ENCODE data around the gene KLHL29. TPM values are rescaled to one million over a fixed set of nuclear protein-coding genes. Genes with fewer than 3 reads are reported as not detected.
A peak's percentile ranks its signal among the peaks of the same experiment; 100 is the strongest.

The KLHL29 gene
- total RNA-seq, 6 experiments from 2014 or later: 1.2 to 10.2 (median 6.4) TPM

DNA sequence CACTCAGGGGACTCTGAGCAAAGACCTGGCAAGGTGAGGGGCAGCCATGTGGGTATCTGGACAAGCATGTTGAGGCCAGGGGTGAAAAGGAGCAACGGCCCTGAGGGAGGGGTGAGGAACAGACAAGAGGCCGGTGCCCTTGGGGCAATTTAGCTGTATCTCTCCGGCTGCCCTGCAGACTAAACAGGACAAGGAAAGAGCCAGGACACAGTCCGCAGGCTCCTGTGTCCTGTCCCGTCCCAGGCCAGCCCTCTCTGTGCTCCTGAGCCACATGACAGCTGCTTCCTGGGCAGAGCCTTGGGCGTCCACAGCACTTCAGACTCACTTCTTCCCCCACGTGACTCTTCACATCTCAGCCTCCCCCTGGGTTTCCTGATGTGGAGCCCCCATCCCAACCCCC, 206.1 kb downstream of the KLHL29 start:
- H3K27me3 ChIP-seq: no peaks in the 10 kb centered on the region
- no peaks in the 10 kb centered on the region for H3K4me1 ChIP-seq
- H3K9me3 ChIP-seq: no peaks in the 10 kb centered on the region
- no peaks in the 10 kb centered on the region for H3K36me3 ChIP-seq
- DNase-seq (no peak), ATAC-seq (peak; percentile 27 to 44 (median 28))
- H3K4me3 ChIP-seq: no peak overlapping the region
- 31% methylated on average over 2 of the region's 7 CpGs for WGBS (ENCODE audit: insufficient coverage, low coverage, low lambda C conversion rate, missing lambda C conversion rate)
- TF ChIP-seq, protein P1, sequence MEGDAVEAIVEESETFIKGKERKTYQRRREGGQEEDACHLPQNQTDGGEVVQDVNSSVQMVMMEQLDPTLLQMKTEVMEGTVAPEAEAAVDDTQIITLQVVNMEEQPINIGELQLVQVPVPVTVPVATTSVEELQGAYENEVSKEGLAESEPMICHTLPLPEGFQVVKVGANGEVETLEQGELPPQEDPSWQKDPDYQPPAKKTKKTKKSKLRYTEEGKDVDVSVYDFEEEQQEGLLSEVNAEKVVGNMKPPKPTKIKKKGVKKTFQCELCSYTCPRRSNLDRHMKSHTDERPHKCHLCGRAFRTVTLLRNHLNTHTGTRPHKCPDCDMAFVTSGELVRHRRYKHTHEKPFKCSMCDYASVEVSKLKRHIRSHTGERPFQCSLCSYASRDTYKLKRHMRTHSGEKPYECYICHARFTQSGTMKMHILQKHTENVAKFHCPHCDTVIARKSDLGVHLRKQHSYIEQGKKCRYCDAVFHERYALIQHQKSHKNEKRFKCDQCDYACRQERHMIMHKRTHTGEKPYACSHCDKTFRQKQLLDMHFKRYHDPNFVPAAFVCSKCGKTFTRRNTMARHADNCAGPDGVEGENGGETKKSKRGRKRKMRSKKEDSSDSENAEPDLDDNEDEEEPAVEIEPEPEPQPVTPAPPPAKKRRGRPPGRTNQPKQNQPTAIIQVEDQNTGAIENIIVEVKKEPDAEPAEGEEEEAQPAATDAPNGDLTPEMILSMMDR (IDR thresholded peaks at IDR 0.05): no peak
- no peak for TF ChIP-seq POLR2A (IDR thresholded peaks at IDR 0.05)
- no peak overlapping the region for H3K27ac ChIP-seq
- intact Hi-C loops (cut with DNase I): no loop called here

- Histone ChIP-seq H3K9me3 (no peaks in the 10 kb centered on the region), H3K27me3 (no peaks in the 10 kb centered on the region), H3K4me3 (no peak overlapping the region), H3K36me3 (no peaks in the 10 kb centered on the region), H3K27ac (no peak overlapping the region), H3K4me1 (no peaks in the 10 kb centered on the region)
- no CpG with 5 or more reads among the region's 9 CpGs for WGBS (ENCODE audit: insufficient coverage, low coverage, low lambda C conversion rate, missing lambda C conversion rate)
- DNase-seq (no peak), ATAC-seq (no peak)
- intact Hi-C loops (cut with DNase I): no loop called here
- TF ChIP-seq, protein P1 (IDR thresholded peaks at IDR 0.05): no peak
- TF ChIP-seq POLR2A (IDR thresholded peaks at IDR 0.05): no peak
Measured at GRCh38 chr2:23592061-23592685, 207.2 kb downstream of the KLHL29 start.

DNA sequence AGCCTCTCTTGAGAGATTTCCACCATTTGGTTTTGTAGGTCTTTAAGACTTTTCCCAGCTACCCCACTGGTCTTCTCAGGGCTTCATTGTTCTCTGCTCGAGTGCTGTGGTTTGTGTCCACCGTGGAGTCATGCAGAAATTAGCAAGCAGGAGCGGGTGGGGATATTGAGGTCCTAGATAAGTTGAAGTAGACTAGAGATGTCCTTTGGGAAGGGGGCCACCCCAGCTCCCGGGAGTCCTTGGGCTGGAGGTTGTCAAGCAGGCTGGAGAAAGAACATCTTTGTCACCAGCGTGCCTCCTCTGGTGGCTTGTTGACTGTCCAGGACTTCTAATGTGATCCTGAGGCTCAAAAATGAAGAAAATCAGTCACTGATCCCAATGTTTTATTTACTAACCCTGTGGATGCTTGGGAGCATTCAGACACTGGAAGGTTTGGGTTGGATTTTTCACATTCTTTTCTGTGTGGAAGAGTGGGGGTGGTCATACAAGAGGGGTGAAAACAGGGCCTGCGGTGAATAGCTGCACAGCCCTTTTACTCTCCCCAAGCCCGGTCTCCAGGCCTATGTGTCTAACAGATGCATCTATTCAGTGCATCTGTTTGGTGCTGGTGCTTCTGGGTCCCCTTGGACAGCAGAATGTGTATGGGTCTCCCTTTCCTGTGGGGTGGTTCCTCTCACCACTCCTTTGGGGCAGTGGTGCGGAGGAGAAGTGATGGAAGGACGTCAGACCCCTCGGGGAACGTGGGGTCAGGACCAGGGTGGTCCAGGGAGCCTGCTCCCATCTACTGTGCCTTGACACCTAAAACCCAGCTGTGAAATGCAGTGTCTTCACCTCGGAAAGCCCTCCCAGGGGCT, 208.1 kb downstream of the KLHL29 start:
- H3K27ac ChIP-seq: no peak overlapping the region

GRCh38 chr2:23593752-23594459, 208.9 kb downstream of the KLHL29 start:
- intact Hi-C loops (cut with DNase I): no loop called here
- Histone ChIP-seq H3K4me1 (no peaks in the 10 kb centered on the region), H3K9me3 (no peaks in the 10 kb centered on the region), H3K27me3 (no peaks in the 10 kb centered on the region), H3K36me3 (no peaks in the 10 kb centered on the region), H3K4me3 (no peak overlapping the region), H3K27ac (no peak overlapping the region)
- 74% methylated on average over 6 of the region's 21 CpGs for WGBS (ENCODE audit: insufficient coverage, low coverage, low lambda C conversion rate, missing lambda C conversion rate)
- ATAC-seq (no peak), DNase-seq (no peak)
- no peak for TF ChIP-seq POLR2A (IDR thresholded peaks at IDR 0.05)
- TF ChIP-seq, protein P1 (IDR thresholded peaks at IDR 0.05): no peak

More for the DNA sequence above, 208.1 kb downstream of the KLHL29 start:
- DNase-seq (no peak), ATAC-seq (no peak)
- no peak overlapping the region for H3K4me3 ChIP-seq
- no peaks in the 10 kb centered on the region for H3K4me1 ChIP-seq
- no peaks in the 10 kb centered on the region for H3K9me3 ChIP-seq
- WGBS (ENCODE audit: insufficient coverage, low coverage, low lambda C conversion rate, missing lambda C conversion rate): 89% methylated on average over 5 of the region's 12 CpGs
- no peaks in the 10 kb centered on the region for H3K36me3 ChIP-seq
- H3K27me3 ChIP-seq: no peaks in the 10 kb centered on the region
- intact Hi-C loops (cut with DNase I): no loop called here
- TF ChIP-seq, protein P1 (IDR thresholded peaks at IDR 0.05): no peak
- no peak for TF ChIP-seq POLR2A (IDR thresholded peaks at IDR 0.05)
